22Rv1 (cell line): ENCODE measurements around the gene ZEB2.

Experiments
- H3K27ac ChIP-seq: fragments of 450-650 bp; 2 replicates; pipeline ENCODE4 v1.5.1; 2017
- CTCF ChIP-seq: fragments of 450-650 bp; IDR thresholded peaks from 2 replicates; pipeline ENCODE4 v1.5.1; 2017; ENCODE audit warnings: mild to moderate bottlenecking
- ZFX ChIP-seq: fragments of 450-650 bp; IDR thresholded peaks from 2 replicates; pipeline ENCODE4 v1.6.1; 2017; ENCODE audit warnings: antibody characterized with exemption, borderline replicate concordance

Gene ZEB2

GRCh38 chr2:144508172-144508851, 11.6 kb downstream of the ZEB2 start:
- H3K27ac ChIP-seq = no peak overlapping the region
- TF ChIP-seq ZFX = no peak

GRCh38 chr2:144507441-144508171, 12.3 kb downstream of the ZEB2 start:
- H3K27ac ChIP-seq = no peak overlapping the region
- TF ChIP-seq CTCF = no peak
- no peak for TF ChIP-seq ZFX

GRCh38 chr2:144505245-144505831, 14.6 kb downstream of the ZEB2 start:
- no peak for TF ChIP-seq CTCF
- no peak for TF ChIP-seq ZFX
- no peak overlapping the region for H3K27ac ChIP-seq

- no peak overlapping the region for H3K27ac ChIP-seq
- TF ChIP-seq ZFX (no peak), CTCF (0 out of 2 replicates have a peak, but pooled peaks have one; percentile 5)
Measured at GRCh38 chr2:144504218-144504641, 15.7 kb downstream of the ZEB2 start.

- H3K27ac ChIP-seq = no peak overlapping the region
- no peak for TF ChIP-seq CTCF
Measured at GRCh38 chr2:144503242-144503641, 16.7 kb downstream of the ZEB2 start.

- TF ChIP-seq CTCF (no peak), ZFX (no peak)
- no peak overlapping the region for H3K27ac ChIP-seq
Measured at GRCh38 chr2:144502369-144502768, 17.6 kb downstream of the ZEB2 start.

- TF ChIP-seq ZFX (no peak), CTCF (no peak)
- no peak overlapping the region for H3K27ac ChIP-seq
Measured at GRCh38 chr2:144501627-144502026, 18.3 kb downstream of the ZEB2 start.
